GM12892 (cell line): ENCODE results near the gene NDUFC2.

Experiments
- POLR2A ChIP-seq: IDR thresholded peaks from 2 replicates; pipeline ENCODE4 v1.6.1; 2011; ENCODE audit warnings: low read depth, low read length, control low read depth
- POLR2AphosphoS5 ChIP-seq: IDR thresholded peaks from 2 replicates; pipeline ENCODE4 v1.6.1; 2011; ENCODE audit warnings: low read depth, low read length, control low read depth
- TAF1 ChIP-seq: IDR thresholded peaks from 2 replicates; pipeline ENCODE4 v1.6.1; 2011; ENCODE audit warnings: low read depth, mild to moderate bottlenecking, control low read depth, low read length, borderline replicate concordance

DNA sequence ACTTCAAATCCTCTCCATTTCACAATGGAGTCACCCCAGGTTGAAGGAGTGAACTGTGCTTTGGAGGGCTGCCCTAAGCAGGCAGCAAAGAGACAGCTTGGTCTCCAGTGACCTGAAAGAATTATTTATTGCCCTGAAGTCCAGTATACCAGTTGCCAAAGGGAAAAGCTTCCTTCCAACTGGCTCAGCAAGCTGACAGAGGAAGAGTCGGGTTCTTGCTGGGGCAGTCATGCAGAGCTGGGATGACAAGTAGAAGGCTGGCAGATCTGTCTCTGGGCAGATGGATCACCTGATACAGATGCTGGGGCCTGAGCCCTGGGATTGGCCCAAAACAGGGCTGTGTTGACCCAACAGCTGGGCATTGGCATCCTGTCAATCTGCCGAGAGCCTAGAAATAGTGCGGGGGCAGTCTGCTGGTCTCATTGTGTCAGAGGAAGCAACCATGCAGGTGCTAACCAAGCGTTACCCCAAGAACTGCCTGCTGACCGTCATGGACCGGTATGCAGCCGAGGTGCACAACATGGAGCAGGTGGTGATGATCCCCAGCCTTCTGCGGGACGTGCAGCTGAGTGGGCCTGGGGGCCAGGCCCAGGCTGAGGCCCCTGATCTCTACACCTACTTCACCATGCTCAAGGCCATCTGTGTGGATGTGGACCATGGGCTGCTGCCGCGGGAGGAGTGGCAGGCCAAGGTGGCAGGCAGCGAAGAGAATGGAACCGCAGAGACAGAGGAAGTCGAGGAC, 16.1 kb downstream of the NDUFC2 start, which contains the start of gene THRSP:
- no peak for TF ChIP-seq POLR2A
- TF ChIP-seq POLR2AphosphoS5, result no peak
- no peak for TF ChIP-seq TAF1
